ENCODE measurements around the gene CHMP4A. TPM values are rescaled to one million over a fixed set of nuclear protein-coding genes. Genes with fewer than 3 reads are reported as not detected.
"Not testable (repeated sequence)": the region's sequence is repeated elsewhere in the genome, so short reads cannot be mapped to it uniquely, and the experiment has no call there.

The CHMP4A gene
- total RNA-seq, 1 donor from 2014 or later, result 34.3 TPM

- no peak overlapping the region for H3K27ac Mint-ChIP-seq (ENCODE audit: unreplicated experiment)
- H3K4me3 Mint-ChIP-seq (ENCODE audit: unreplicated experiment), result peak overlapping the region; percentile 35
These were observed 6.8 kb downstream of the CHMP4A start for GRCh38 chr14:24206260-24207103.

DNA sequence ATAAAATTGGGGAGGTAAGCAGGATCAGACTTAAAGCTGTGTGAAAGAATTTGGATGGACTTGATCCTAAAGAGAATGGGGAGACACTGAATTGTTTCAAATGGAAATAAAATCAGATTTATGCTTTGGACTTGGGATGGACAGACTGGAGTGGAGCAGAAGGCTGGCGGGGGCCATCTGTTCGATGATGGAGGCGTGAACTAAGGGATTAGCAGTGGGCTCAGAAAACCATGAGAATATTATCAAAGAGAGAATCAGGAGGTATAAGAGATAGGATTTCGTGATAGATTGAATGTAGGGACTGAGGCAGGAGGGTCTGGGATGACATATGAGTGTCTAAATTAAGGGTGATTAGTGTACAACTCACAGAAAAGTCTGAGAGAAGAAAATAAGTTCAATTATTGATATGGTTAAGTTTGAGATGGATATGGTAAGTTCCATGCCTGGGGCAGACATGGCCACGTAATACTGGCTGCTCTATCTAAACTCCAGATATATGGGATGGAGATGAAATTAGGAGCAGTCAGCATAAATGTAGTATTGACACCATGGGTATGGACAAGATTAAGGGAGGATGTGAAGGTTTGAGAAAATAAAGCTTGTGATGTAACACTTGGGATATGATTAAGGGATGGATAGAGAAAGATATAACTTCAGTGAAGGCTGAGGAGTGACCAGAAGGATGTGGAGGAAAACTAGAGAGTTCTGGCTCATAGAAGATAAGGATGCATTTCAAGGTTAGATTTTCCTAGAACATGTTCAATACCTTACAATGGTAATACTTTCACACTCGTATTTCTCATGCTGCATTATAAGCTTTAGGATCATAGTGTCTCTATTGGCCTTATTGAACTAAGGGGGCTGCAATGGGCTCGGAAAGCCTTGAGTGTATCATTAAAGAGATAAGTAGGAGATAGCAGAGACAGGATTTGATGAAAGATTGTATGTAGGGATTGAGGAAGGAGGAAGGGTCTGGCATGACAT is 8.8 kb downstream of the CHMP4A start:
- no peak for DNase-seq (ENCODE audit: low spot score)
- H3K4me3 Mint-ChIP-seq (ENCODE audit: unreplicated experiment), result peak overlapping the region; percentile 20
- H3K36me3 Mint-ChIP-seq (ENCODE audit: low read depth, unreplicated experiment), result peaks cover 50% of the 10 kb centered on the region
- TF ChIP-seq, protein P1, sequence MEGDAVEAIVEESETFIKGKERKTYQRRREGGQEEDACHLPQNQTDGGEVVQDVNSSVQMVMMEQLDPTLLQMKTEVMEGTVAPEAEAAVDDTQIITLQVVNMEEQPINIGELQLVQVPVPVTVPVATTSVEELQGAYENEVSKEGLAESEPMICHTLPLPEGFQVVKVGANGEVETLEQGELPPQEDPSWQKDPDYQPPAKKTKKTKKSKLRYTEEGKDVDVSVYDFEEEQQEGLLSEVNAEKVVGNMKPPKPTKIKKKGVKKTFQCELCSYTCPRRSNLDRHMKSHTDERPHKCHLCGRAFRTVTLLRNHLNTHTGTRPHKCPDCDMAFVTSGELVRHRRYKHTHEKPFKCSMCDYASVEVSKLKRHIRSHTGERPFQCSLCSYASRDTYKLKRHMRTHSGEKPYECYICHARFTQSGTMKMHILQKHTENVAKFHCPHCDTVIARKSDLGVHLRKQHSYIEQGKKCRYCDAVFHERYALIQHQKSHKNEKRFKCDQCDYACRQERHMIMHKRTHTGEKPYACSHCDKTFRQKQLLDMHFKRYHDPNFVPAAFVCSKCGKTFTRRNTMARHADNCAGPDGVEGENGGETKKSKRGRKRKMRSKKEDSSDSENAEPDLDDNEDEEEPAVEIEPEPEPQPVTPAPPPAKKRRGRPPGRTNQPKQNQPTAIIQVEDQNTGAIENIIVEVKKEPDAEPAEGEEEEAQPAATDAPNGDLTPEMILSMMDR (IDR thresholded peaks at IDR 0.05; ENCODE audit: unreplicated experiment), result no peak
- H3K4me1 Mint-ChIP-seq (ENCODE audit: unreplicated experiment), result peaks cover 6% of the 10 kb centered on the region
- no peak overlapping the region for H3K27ac Mint-ChIP-seq (ENCODE audit: unreplicated experiment)
- H3K27me3 Mint-ChIP-seq (ENCODE audit: unreplicated experiment), result peaks cover 7% of the 10 kb centered on the region
- H3K9me3 Mint-ChIP-seq (ENCODE audit: unreplicated experiment), result no peaks in the 10 kb centered on the region

More at GRCh38 chr14:24206260-24207103, 6.8 kb downstream of the CHMP4A start:
- TF ChIP-seq, protein P1 (IDR thresholded peaks at IDR 0.05; ENCODE audit: unreplicated experiment), result no peak
- Mint-ChIP-seq H3K9me3 (ENCODE audit: unreplicated experiment) (no peaks in the 10 kb centered on the region), H3K27me3 (ENCODE audit: unreplicated experiment) (peaks cover 11% of the 10 kb centered on the region), H3K36me3 (ENCODE audit: low read depth, unreplicated experiment) (peaks cover 58% of the 10 kb centered on the region), H3K4me1 (ENCODE audit: unreplicated experiment) (peaks cover 6% of the 10 kb centered on the region)
- no peak for DNase-seq (ENCODE audit: low spot score)

- not testable (repeated sequence) for H3K27me3 Mint-ChIP-seq (ENCODE audit: unreplicated experiment); H3K4me1 Mint-ChIP-seq (ENCODE audit: unreplicated experiment); H3K27ac Mint-ChIP-seq (ENCODE audit: unreplicated experiment); H3K9me3 Mint-ChIP-seq (ENCODE audit: unreplicated experiment); DNase-seq (ENCODE audit: low spot score)
- H3K36me3 Mint-ChIP-seq (ENCODE audit: low read depth, unreplicated experiment), result peaks cover 50% of the 10 kb centered on the region
- H3K4me3 Mint-ChIP-seq (ENCODE audit: unreplicated experiment), result peak overlapping the region; percentile 16
These were observed 9.9 kb downstream of the CHMP4A start for GRCh38 chr14:24203249-24203886.

DNA sequence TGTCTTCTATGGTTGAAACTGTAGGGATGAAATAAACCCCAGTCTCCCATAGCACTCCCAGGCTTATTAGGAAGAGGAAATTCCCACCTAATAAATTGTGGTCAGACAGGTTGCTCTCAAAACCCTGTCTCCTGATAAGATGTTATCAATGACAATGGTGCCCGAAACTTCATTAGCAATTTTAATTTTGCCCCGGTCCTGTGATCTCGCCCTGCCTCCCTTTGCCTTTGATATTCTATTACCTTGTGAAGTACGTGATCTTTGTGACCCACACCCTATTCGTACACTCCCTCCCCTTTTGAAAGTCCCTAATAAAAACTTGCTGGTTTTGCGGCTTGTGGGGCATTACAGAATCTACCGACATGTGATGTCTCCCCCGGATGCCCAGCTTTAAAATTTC is 10.8 kb downstream of the CHMP4A start:
- not testable (repeated sequence) for H3K27ac Mint-ChIP-seq (ENCODE audit: unreplicated experiment); H3K27me3 Mint-ChIP-seq (ENCODE audit: unreplicated experiment); H3K4me1 Mint-ChIP-seq (ENCODE audit: unreplicated experiment); H3K9me3 Mint-ChIP-seq (ENCODE audit: unreplicated experiment); DNase-seq (ENCODE audit: low spot score)
- peak overlapping the region; percentile 16 for H3K4me3 Mint-ChIP-seq (ENCODE audit: unreplicated experiment)
- H3K36me3 Mint-ChIP-seq (ENCODE audit: low read depth, unreplicated experiment), result peaks cover 44% of the 10 kb centered on the region

DNA sequence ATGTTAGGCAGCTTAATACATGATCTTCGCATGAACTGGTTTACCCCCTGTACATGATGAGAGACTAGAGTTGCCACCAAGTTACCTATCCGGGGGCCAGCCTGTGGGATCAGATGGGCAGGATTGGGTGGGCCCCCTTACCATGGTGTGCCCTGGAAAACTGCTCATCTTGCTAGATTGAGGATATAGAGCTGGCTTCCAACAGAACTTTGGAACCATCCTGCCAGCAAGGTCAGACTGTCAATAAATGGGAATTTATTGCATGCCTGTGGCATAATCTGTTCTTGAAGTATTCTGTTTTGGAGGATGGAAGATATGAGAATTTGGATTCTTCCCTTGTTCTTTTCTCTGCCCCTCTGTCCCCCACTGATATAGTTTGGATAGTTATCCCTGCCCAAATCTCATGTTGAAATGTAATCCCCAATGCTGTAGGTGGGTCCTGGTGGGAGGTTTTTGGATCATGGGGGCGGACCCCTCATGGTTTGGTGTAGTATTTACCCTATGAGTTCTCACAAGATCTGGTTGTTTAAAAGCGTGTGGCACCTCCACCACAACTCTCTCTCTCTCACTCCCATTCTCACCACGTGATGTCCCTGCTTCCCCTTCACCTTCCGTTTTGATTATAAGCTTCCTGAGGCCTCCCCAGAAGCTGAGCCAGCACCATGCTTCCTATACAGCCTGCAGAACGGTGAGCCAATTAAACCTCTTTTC is 14.3 kb downstream of the CHMP4A start:
- TF ChIP-seq, protein P1 (IDR thresholded peaks at IDR 0.05; ENCODE audit: unreplicated experiment), result no peak
- no peak for DNase-seq (ENCODE audit: low spot score)
- Mint-ChIP-seq H3K9me3 (ENCODE audit: unreplicated experiment) (no peaks in the 10 kb centered on the region), H3K4me3 (ENCODE audit: unreplicated experiment) (peak overlapping the region; percentile 40), H3K4me1 (ENCODE audit: unreplicated experiment) (peaks cover 23% of the 10 kb centered on the region), H3K36me3 (ENCODE audit: low read depth, unreplicated experiment) (peaks cover 34% of the 10 kb centered on the region), H3K27ac (ENCODE audit: unreplicated experiment) (peak overlapping the region; percentile 17), H3K27me3 (ENCODE audit: unreplicated experiment) (peaks cover 15% of the 10 kb centered on the region)
